MM.1S (cell line): ENCODE measurements around the gene ESRRA.
A peak's percentile ranks its signal among the peaks of the same experiment; 100 is the strongest.

Source experiments
- DNase-seq: peaks from one replicate; pipeline ENCODE4 v3.0.0-alpha.2; 2015
- H2AFZ ChIP-seq: fragments of 300-600 bp; sonication (generic); 2 replicates; pipeline ENCODE4 v1.6.0; 2016; ENCODE audit warnings: antibody characterized with exemption, low read length
- H3F3A ChIP-seq: fragments of 300-600 bp; sonication (generic); 2 replicates; pipeline ENCODE4 v1.6.1; 2016; ENCODE audit warnings: mild to moderate bottlenecking, antibody characterized with exemption, low read length, moderate library complexity, mixed read lengths; ENCODE audit not compliant: insufficient read depth
- H3K27ac ChIP-seq: fragments of 300-600 bp; sonication (generic); 2 replicates; pipeline ENCODE4 v1.5.1; 2016; ENCODE audit warnings: mild to moderate bottlenecking, low read length
- H3K27me3 ChIP-seq: fragments of 300-600 bp; sonication (generic); replicated peaks from 2 replicates; pipeline ENCODE4 v1.6.0; 2016; ENCODE audit warnings: low read length; ENCODE audit not compliant: insufficient read depth
- H3K36me3 ChIP-seq: fragments of 300-600 bp; sonication (generic); replicated peaks from 2 replicates; pipeline ENCODE4 v1.6.1; 2016; ENCODE audit warnings: mild to moderate bottlenecking, low read length, mixed read lengths; ENCODE audit not compliant: insufficient read depth
- H3K4me1 ChIP-seq: fragments of 300-600 bp; sonication (generic); 2 replicates; pipeline ENCODE4 v1.6.1; 2016; ENCODE audit warnings: low read length, mixed read lengths
- H3K4me2 ChIP-seq: fragments of 300-600 bp; sonication (generic); 2 replicates; pipeline ENCODE4 v1.6.0; 2016; ENCODE audit warnings: low read depth, low read length
- H3K4me3 ChIP-seq: fragments of 300-600 bp; sonication (generic); 2 replicates; pipeline ENCODE4 v1.5.1; 2016; ENCODE audit warnings: low read length, mixed read lengths
- H3K79me2 ChIP-seq: fragments of 300-600 bp; sonication (generic); 2 replicates; pipeline ENCODE4 v1.6.1; 2016; ENCODE audit warnings: mixed run types, low read length, mixed read lengths
- H3K9ac ChIP-seq: fragments of 300-600 bp; sonication (generic); 2 replicates; pipeline ENCODE4 v1.6.1; 2016; ENCODE audit warnings: low read length, mixed read lengths
- H3K9me2 ChIP-seq: fragments of 300-600 bp; sonication (generic); replicated peaks from 2 replicates; pipeline ENCODE4 v1.6.1; 2016; ENCODE audit warnings: mild to moderate bottlenecking, low read length, mixed read lengths; ENCODE audit not compliant: insufficient read depth
- H3K9me3 ChIP-seq: fragments of 300-600 bp; sonication (generic); replicated peaks from 2 replicates; pipeline ENCODE4 v1.6.1; 2016; ENCODE audit warnings: mild to moderate bottlenecking, low read length, mixed read lengths; ENCODE audit not compliant: insufficient read depth
- H4K20me1 ChIP-seq: fragments of 300-600 bp; sonication (generic); 2 replicates; pipeline ENCODE4 v1.6.1; 2016; ENCODE audit warnings: mild to moderate bottlenecking, low read length, moderate library complexity, mixed read lengths; ENCODE audit not compliant: insufficient read depth
- EZH2 ChIP-seq: fragments of 300-600 bp; sonication (generic); optimal IDR thresholded peaks from 2 replicates; pipeline ENCODE3; 2017; ENCODE audit warnings: low read depth, mild to moderate bottlenecking, antibody characterized with exemption, low read length, mixed read lengths
- EZH2phosphoT487 ChIP-seq: fragments of 300-600 bp; sonication (generic); IDR thresholded peaks from 2 replicates; pipeline ENCODE4 v1.6.1; 2018; ENCODE audit warnings: antibody characterized with exemption, low read length
- TF ChIP-seq, protein P1 (sequence below): fragments of 300-600 bp; sonication (generic); IDR thresholded peaks from 2 replicates; pipeline ENCODE4 v1.5.1; 2016; ENCODE audit warnings: antibody characterized with exemption, low read length, mixed read lengths

ESRRA gene

DNA sequence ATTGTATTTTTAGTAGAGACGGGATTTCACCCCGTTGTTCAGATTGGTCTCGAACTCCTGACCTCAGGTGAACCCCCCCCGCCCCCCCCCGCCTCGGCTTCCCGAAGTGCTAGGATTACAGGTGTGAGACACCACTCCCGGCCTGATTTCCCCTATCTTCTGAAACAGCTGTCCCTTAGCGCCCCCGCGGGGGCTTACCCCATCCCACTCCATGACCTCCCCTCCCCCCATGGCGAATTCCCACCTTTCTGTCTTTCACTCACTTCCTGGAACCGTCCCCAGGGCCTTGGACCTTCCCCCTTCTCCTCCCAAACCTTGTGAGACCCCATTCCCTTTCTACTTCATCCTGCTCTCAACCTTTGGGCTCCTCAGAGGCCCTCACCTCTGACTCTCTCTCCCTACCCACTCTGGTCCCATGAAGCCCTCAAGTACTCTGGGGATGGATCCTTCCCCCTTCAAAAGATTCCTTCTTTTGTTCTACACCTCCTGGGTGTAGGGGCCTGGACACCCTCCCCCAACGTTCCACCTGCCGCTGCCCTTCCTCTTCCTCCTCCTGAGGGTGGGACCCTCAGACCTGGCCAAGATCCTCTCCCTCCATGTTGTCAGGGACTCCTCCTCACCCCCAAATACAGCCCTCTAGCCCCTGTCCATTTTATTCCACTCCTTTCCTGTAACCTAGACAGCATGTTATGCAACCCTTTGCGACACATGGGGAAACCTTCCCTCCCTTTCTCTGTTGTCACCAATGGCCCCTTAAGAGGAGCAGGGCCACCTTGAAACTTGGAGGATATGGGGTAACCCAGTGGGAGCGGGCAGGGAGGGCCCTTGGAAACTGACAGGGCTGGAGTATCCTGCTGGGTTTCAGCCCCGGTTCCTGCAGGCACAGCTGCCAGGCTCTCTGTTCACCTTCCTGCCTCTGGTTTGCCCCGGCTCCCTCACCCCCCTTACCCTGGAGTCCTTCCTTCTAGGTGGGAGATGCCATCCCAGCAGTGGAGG, 13.7 kb downstream of the ESRRA start:
- TF ChIP-seq EZH2phosphoT487 (no peak), EZH2 (no peak)
- TF ChIP-seq, protein P1, sequence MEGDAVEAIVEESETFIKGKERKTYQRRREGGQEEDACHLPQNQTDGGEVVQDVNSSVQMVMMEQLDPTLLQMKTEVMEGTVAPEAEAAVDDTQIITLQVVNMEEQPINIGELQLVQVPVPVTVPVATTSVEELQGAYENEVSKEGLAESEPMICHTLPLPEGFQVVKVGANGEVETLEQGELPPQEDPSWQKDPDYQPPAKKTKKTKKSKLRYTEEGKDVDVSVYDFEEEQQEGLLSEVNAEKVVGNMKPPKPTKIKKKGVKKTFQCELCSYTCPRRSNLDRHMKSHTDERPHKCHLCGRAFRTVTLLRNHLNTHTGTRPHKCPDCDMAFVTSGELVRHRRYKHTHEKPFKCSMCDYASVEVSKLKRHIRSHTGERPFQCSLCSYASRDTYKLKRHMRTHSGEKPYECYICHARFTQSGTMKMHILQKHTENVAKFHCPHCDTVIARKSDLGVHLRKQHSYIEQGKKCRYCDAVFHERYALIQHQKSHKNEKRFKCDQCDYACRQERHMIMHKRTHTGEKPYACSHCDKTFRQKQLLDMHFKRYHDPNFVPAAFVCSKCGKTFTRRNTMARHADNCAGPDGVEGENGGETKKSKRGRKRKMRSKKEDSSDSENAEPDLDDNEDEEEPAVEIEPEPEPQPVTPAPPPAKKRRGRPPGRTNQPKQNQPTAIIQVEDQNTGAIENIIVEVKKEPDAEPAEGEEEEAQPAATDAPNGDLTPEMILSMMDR = no peak
- Histone ChIP-seq H3K36me3 (no peaks in the 10 kb centered on the region), H3K9me3 (no peaks in the 10 kb centered on the region), H3K4me3 (peak overlapping the region; percentile 78), H3K4me1 (peaks cover 6% of the 10 kb centered on the region), H3K79me2 (peaks cover 36% of the 10 kb centered on the region), H3K9me2 (no peaks in the 10 kb centered on the region), H3K9ac (peak overlapping the region; percentile 92; the same call in 1 of the 2 replicates), H3F3A (peaks cover 38% of the 10 kb centered on the region), H3K27ac (no peak overlapping the region), H4K20me1 (no peaks in the 10 kb centered on the region), H3K4me2 (peak overlapping the region; percentile 93; the same call in 1 of the 2 replicates), H2AFZ (no peak overlapping the region), H3K27me3 (no peaks in the 10 kb centered on the region)
- DNase-seq = no peak

DNA sequence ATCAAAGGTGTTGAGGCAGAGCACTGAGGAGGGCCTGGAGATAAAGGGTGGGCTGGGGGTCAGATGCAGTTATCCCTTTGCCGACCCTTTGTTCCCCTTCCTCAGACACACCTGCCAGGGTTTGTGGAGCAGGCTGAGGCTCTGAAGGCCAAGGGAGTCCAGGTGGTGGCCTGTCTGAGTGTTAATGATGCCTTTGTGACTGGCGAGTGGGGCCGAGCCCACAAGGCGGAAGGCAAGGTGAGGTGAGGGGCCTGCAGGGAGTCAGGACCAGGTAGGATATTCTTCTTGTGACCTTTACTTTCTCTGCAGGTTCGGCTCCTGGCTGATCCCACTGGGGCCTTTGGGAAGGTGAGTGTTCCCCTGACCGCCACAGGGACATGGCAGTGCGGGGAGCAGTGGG, 15.2 kb downstream of the ESRRA start:
- Histone ChIP-seq H3K4me1 (peaks cover 6% of the 10 kb centered on the region), H3F3A (peaks cover 28% of the 10 kb centered on the region), H3K9me2 (no peaks in the 10 kb centered on the region), H2AFZ (no peak overlapping the region), H3K9me3 (no peaks in the 10 kb centered on the region), H4K20me1 (no peaks in the 10 kb centered on the region), H3K79me2 (peaks cover 22% of the 10 kb centered on the region), H3K27me3 (no peaks in the 10 kb centered on the region), H3K9ac (no peak overlapping the region), H3K4me3 (no peak overlapping the region), H3K27ac (no peak overlapping the region), H3K36me3 (no peaks in the 10 kb centered on the region), H3K4me2 (no peak overlapping the region)
- TF ChIP-seq, protein P1 = no peak
- no peak for TF ChIP-seq EZH2phosphoT487
- no peak for TF ChIP-seq EZH2
- DNase-seq = no peak

DNA sequence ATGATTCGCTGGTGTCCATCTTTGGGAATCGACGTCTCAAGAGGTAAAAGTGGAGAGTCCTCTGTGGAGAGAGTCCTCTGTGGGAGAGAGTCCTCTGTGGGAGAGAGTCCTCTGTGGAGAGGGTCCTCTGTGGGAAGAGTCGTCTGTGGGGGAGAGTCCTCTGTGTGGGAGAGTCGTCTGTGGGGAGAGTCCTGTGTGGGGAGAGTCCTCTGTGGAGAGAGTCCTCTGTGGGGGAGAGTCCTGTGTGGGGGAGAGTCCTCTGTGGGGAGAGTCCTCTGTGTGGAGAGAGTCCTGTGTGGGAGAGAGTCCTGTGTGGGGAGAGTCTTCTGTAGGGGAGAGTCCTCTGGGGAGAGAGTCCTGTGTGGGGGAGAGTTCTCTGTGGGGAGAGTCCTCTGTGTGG, 15.7 kb downstream of the ESRRA start:
- H3K9me3 ChIP-seq = no peaks in the 10 kb centered on the region
- TF ChIP-seq, protein P1 = no peak
- TF ChIP-seq EZH2phosphoT487 = no peak
- no peak for TF ChIP-seq EZH2
- no peak overlapping the region for H3K27ac ChIP-seq
- H3K9me2 ChIP-seq = no peaks in the 10 kb centered on the region
- no peak overlapping the region for H2AFZ ChIP-seq
- H3K4me1 ChIP-seq = peaks cover 6% of the 10 kb centered on the region
- no peaks in the 10 kb centered on the region for H3K36me3 ChIP-seq
- H3K4me3 ChIP-seq = no peak overlapping the region
- no peak overlapping the region for H3K4me2 ChIP-seq
- peaks cover 17% of the 10 kb centered on the region for H3K79me2 ChIP-seq
- no peak overlapping the region for H3K9ac ChIP-seq
- H3F3A ChIP-seq = peaks cover 27% of the 10 kb centered on the region
- H3K27me3 ChIP-seq = no peaks in the 10 kb centered on the region
- H4K20me1 ChIP-seq = no peaks in the 10 kb centered on the region
- DNase-seq = no peak
